ENCODE results near the gene BRS3.

BRS3 gene

GRCh38 chrX:136496186-136496763 is 8.5 kb downstream of the BRS3 start:
- DNase-seq, result no peak

- peak; percentile 67 for DNase-seq
Observed at GRCh38 chrX:136496764-136497555, 9.2 kb downstream of the BRS3 start.

GRCh38 chrX:136497556-136498052 is 9.9 kb downstream of the BRS3 start, which contains the start of gene HTATSF1:
Gene HTATSF1, plus strand, starts transcription at chrX:136497592. Its CDS starts 93 bp downstream, at chrX:136497685.
- peak; percentile 39 for DNase-seq

GRCh38 chrX:136519069-136519468 is 31.3 kb downstream of the BRS3 start:
- no peak for DNase-seq

- no peak for DNase-seq
Observed at GRCh38 chrX:136523770-136524169, 36.0 kb downstream of the BRS3 start.

- peak; percentile 38 for DNase-seq
Observed at GRCh38 chrX:136525738-136526606, 38.2 kb downstream of the BRS3 start.

GRCh38 chrX:136528645-136529315 is 41.0 kb downstream of the BRS3 start:
- DNase-seq, result no peak

- no peak for DNase-seq
Observed at GRCh38 chrX:136529795-136530194, 42.0 kb downstream of the BRS3 start.

- DNase-seq, result no peak
Observed at GRCh38 chrX:136531951-136532350, 44.2 kb downstream of the BRS3 start, which contains the start of gene VGLL1. Gene VGLL1, plus strand, starts transcription at chrX:136532215. Its CDS starts 3,806 bp downstream, at chrX:136536021.

GRCh38 chrX:136534131-136534530 is 46.4 kb downstream of the BRS3 start:
- no peak for DNase-seq

GRCh38 chrX:136538811-136539210 is 51.1 kb downstream of the BRS3 start:
- DNase-seq, result no peak

GRCh38 chrX:136540226-136540625 is 52.5 kb downstream of the BRS3 start:
- DNase-seq, result no peak

GRCh38 chrX:136541294-136541693 is 53.5 kb downstream of the BRS3 start:
- no peak for DNase-seq

- DNase-seq, result no peak
Observed at GRCh38 chrX:136542281-136542680, 54.5 kb downstream of the BRS3 start.

Data from DMS79 (cell line).